ENCODE measurements around the gene BCL7A.

DNA sequence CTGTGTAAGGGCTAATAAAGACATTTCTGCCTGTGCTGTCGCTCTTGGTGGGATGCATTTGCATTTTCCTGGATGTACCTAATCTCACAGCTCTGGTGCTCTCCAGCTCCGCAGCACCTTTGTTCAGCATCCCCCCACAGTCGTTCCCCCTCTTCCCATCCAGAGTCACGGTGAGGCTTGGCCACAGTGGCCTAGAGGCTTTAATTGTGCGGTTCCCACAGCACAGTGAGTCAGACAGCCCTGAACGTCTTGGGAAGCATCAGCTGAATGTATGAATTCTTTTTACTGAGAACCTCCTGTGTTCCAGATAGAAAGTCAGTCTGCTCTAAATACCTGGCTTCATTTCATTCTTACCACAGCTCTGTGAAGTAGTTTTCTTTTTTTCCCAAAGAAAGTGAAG lies 85.6 kb downstream of the BCL7A start:
- TF ChIP-seq, protein P1, sequence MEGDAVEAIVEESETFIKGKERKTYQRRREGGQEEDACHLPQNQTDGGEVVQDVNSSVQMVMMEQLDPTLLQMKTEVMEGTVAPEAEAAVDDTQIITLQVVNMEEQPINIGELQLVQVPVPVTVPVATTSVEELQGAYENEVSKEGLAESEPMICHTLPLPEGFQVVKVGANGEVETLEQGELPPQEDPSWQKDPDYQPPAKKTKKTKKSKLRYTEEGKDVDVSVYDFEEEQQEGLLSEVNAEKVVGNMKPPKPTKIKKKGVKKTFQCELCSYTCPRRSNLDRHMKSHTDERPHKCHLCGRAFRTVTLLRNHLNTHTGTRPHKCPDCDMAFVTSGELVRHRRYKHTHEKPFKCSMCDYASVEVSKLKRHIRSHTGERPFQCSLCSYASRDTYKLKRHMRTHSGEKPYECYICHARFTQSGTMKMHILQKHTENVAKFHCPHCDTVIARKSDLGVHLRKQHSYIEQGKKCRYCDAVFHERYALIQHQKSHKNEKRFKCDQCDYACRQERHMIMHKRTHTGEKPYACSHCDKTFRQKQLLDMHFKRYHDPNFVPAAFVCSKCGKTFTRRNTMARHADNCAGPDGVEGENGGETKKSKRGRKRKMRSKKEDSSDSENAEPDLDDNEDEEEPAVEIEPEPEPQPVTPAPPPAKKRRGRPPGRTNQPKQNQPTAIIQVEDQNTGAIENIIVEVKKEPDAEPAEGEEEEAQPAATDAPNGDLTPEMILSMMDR (conservative IDR thresholded peaks at IDR 0.05; ENCODE audit: low read length) = no peak
- no peak for TF ChIP-seq EZH2phosphoT487 (IDR thresholded peaks at IDR 0.05; ENCODE audit: borderline replicate concordance)
